ENCODE measurements around the gene COX6A2. TPM values are rescaled to one million over a fixed set of nuclear protein-coding genes. Genes with fewer than 3 reads are reported as not detected.

Gene COX6A2
- polyA plus RNA-seq, 1 donor (not counting 4 experiments of a cell fraction or from before 2014, with no cell fraction given): not detected

GRCh38 chr16:31461201-31461920 is 33.2 kb upstream of the COX6A2 start:
- peaks cover 30% of the 10 kb centered on the region for H3K4me1 ChIP-seq (ENCODE audit: control insufficient read depth, extremely low read depth, insufficient read depth, low read length)
- dilution Hi-C loops (cut with MboI; ENCODE audit: extremely low pct_ligation_motif_present, low sequenced_read_pairs): no loop called here
- no peak for TF ChIP-seq EZH2 (IDR thresholded peaks at IDR 0.05; ENCODE audit: low read length)
- TF ChIP-seq CTCF (optimal IDR thresholded peaks at IDR 0.05 in 1 of 3, IDR thresholded peaks at IDR 0.05 in 1 of 3, conservative IDR thresholded peaks at IDR 0.05 in 1 of 3; ENCODE audit: extremely low read depth in 1 of 3, insufficient read depth in 2 of 3, low read length in 3 of 3): no peak
- no peak overlapping the region for H2AFZ ChIP-seq (ENCODE audit: control insufficient read depth, low read length)
- H3K9me3 ChIP-seq (ENCODE audit: control insufficient read depth, low read depth, low read length): no peaks in the 10 kb centered on the region
- peaks cover 2% of the 10 kb centered on the region for H3K9me1 ChIP-seq (ENCODE audit: control insufficient read depth, extremely low read depth, insufficient read depth, low read length)
- H3K27me3 ChIP-seq (ENCODE audit: control insufficient read depth, extremely low read depth, insufficient read depth, low read length): no peaks in the 10 kb centered on the region
- H3K4me3 ChIP-seq (ENCODE audit: control insufficient read depth in 2 of 3, extremely low read depth in 1 of 3, insufficient read depth in 2 of 3, low read depth in 1 of 3, low read length in 3 of 3): no peak overlapping the region
- peak overlapping the region; percentile 19 for H3K4me2 ChIP-seq (ENCODE audit: control insufficient read depth, extremely low read depth, insufficient read depth, low read depth, low read length)
- peaks cover 9% of the 10 kb centered on the region for H4K20me1 ChIP-seq (ENCODE audit: control insufficient read depth, extremely low read depth, insufficient read depth, low read length)
- peaks cover 26% of the 10 kb centered on the region for H3K79me2 ChIP-seq (ENCODE audit: control insufficient read depth, insufficient read depth, low read length)
- DNase-seq (ENCODE audit: low read depth, low spot score) (no peak), FAIRE-seq (no peak)
- H3K36me3 ChIP-seq (ENCODE audit: control insufficient read depth in 2 of 2, extremely low read depth in 1 of 2, insufficient read depth in 2 of 2, low read length in 2 of 2): peaks cover 17 to 19% of the 10 kb centered on the region in 2 experiments
- H3K9ac ChIP-seq (ENCODE audit: control insufficient read depth, extremely low read depth, insufficient read depth, low read length): no peak overlapping the region
- no peak overlapping the region for H3K27ac ChIP-seq (ENCODE audit: control insufficient read depth, insufficient read depth, low read length)

GRCh38 chr16:31460582-31461002 is 32.4 kb upstream of the COX6A2 start:
- Histone ChIP-seq H3K36me3 (ENCODE audit: control insufficient read depth in 2 of 2, extremely low read depth in 1 of 2, insufficient read depth in 2 of 2, low read length in 2 of 2) (peaks cover 13 to 22% of the 10 kb centered on the region in 2 experiments), H2AFZ (ENCODE audit: control insufficient read depth, low read length) (no peak overlapping the region), H4K20me1 (ENCODE audit: control insufficient read depth, extremely low read depth, insufficient read depth, low read length) (peaks cover 9% of the 10 kb centered on the region), H3K27me3 (ENCODE audit: control insufficient read depth, extremely low read depth, insufficient read depth, low read length) (no peaks in the 10 kb centered on the region), H3K4me3 (ENCODE audit: control insufficient read depth in 2 of 3, extremely low read depth in 1 of 3, insufficient read depth in 2 of 3, low read depth in 1 of 3, low read length in 3 of 3) (peak overlapping the region; percentile 37 to 86 (median 80)), H3K4me2 (ENCODE audit: control insufficient read depth, extremely low read depth, insufficient read depth, low read depth, low read length) (peak overlapping the region; percentile 100), H3K9me1 (ENCODE audit: control insufficient read depth, extremely low read depth, insufficient read depth, low read length) (peaks cover 2% of the 10 kb centered on the region), H3K9me3 (ENCODE audit: control insufficient read depth, low read depth, low read length) (no peaks in the 10 kb centered on the region), H3K4me1 (ENCODE audit: control insufficient read depth, extremely low read depth, insufficient read depth, low read length) (peaks cover 35% of the 10 kb centered on the region), H3K27ac (ENCODE audit: control insufficient read depth, insufficient read depth, low read length) (peak overlapping the region; percentile 86), H3K79me2 (ENCODE audit: control insufficient read depth, insufficient read depth, low read length) (peaks cover 33% of the 10 kb centered on the region), H3K9ac (ENCODE audit: control insufficient read depth, extremely low read depth, insufficient read depth, low read length) (peak overlapping the region; percentile 94)
- dilution Hi-C loops (cut with MboI; ENCODE audit: extremely low pct_ligation_motif_present, low sequenced_read_pairs): no loop called here
- DNase-seq (ENCODE audit: low read depth, low spot score) (no peak), FAIRE-seq (no peak)
- TF ChIP-seq CTCF (optimal IDR thresholded peaks at IDR 0.05 in 1 of 3, IDR thresholded peaks at IDR 0.05 in 1 of 3, conservative IDR thresholded peaks at IDR 0.05 in 1 of 3; ENCODE audit: extremely low read depth in 1 of 3, insufficient read depth in 2 of 3, low read length in 3 of 3) (peak in 2 of 3 experiments; percentile 64 to 67), EZH2 (IDR thresholded peaks at IDR 0.05; ENCODE audit: low read length) (no peak)

Data from keratinocyte (primary cell).